Measurements from ENCODE around the gene LSM14B.
"Not testable (repeated sequence)": the region's sequence is repeated elsewhere in the genome, so short reads cannot be mapped to it uniquely, and the experiment has no call there.

LSM14B gene

DNA sequence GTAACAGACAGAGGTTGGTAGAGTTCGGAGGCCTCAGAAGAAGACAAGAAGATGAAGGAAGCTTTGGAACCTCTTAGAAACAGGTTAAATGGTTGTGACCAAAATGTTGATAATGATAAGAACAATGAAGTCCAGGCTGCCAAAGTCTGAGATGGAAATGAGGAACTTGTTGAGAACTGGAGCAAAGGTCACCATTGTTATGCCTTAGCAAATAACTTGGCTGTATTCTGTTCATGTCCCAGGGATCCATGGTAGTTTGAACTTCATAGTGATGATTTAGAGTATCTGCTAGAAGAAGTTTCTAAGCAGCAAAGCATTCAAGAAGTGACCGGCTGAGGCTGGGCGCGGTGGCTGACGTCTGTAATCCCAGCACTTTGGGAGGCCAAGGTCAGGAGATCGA lies 11.1 kb upstream of the LSM14B start:
- no peak overlapping the region for H3K27ac ChIP-seq (ENCODE audit: low read depth in 2 of 2, low read length in 2 of 2)
- no peak overlapping the region for H3K4me3 ChIP-seq (ENCODE audit: low read length in 2 of 2)
- H3K4me1 ChIP-seq (ENCODE audit: control insufficient read depth in 2 of 2, insufficient read depth in 2 of 2, low read length in 2 of 2), result no peaks in the 10 kb centered on the region
- H3K9ac ChIP-seq (ENCODE audit: low read depth in 1 of 2, low read length in 2 of 2), result no peak overlapping the region
- H3K9me3 ChIP-seq (ENCODE audit: control insufficient read depth in 2 of 2, low read length in 2 of 2), result peaks cover 21% of the 10 kb centered on the region in 2 donors
- H3K27me3 ChIP-seq (ENCODE audit: control insufficient read depth in 2 of 2, insufficient read depth in 2 of 2, low read length in 2 of 2), result no peaks in the 10 kb centered on the region
- no peaks in the 10 kb centered on the region for H3K36me3 ChIP-seq (ENCODE audit: control insufficient read depth in 2 of 2, insufficient read depth in 2 of 2, low read length in 2 of 2)

DNA sequence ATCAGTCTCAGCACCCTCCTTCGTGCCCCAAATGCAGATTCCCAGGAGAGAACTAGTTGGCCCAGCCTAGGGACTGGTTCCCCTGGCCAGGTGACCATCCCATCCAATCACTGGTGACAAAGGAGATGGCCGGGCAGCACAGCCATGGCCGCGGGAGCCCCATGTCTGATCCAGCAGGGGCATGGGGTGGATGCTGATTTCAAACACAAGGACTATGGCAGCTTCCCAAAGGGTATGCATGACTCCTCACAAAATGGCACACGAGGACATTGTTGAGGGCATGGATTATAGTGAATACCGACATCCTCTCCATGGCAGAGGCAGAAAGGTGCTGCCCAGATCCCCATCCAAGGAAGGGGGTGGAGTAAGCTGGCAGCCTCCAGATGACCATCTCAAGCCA lies 9.9 kb upstream of the LSM14B start:
- peaks cover 18 to 19% of the 10 kb centered on the region in 2 donors for H3K9me3 ChIP-seq (ENCODE audit: control insufficient read depth in 2 of 2, low read length in 2 of 2)
- H3K4me1 ChIP-seq (ENCODE audit: control insufficient read depth in 2 of 2, insufficient read depth in 2 of 2, low read length in 2 of 2), result no peaks in the 10 kb centered on the region
- no peak overlapping the region for H3K9ac ChIP-seq (ENCODE audit: low read depth in 1 of 2, low read length in 2 of 2)

DNA sequence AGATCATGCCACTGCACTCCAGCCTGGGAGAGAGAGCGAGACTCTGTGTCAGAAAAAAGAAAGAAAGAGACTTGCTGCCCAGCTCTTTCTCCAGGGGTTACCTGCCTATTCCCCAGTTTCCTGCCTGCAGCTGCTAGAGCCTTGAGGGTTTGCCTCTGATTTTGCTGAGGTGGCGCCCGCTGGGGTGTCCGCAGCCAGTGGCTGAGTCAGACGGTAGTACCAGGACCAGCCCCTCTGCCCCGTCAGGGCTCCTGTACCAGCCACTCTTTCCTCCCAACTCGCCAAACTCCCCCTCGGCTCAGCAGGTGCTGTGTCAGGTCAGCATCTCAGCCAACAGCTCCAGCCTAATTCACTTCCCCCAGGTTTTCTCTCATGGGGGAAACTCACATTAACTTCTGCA lies 7.4 kb upstream of the LSM14B start:
- peaks cover 8 to 12% of the 10 kb centered on the region in 2 donors for H3K9me3 ChIP-seq (ENCODE audit: control insufficient read depth in 2 of 2, low read length in 2 of 2)
- no peaks in the 10 kb centered on the region for H3K36me3 ChIP-seq (ENCODE audit: control insufficient read depth in 2 of 2, insufficient read depth in 2 of 2, low read length in 2 of 2)
- peaks cover 0 to 3% of the 10 kb centered on the region in 2 donors for H3K27me3 ChIP-seq (ENCODE audit: control insufficient read depth in 2 of 2, insufficient read depth in 2 of 2, low read length in 2 of 2)
- no peak overlapping the region for H3K27ac ChIP-seq (ENCODE audit: low read depth in 2 of 2, low read length in 2 of 2)
- H3K9ac ChIP-seq (ENCODE audit: low read depth in 1 of 2, low read length in 2 of 2), result no peak overlapping the region
- H3K4me1 ChIP-seq (ENCODE audit: control insufficient read depth in 2 of 2, insufficient read depth in 2 of 2, low read length in 2 of 2), result peaks cover 0 to 7% of the 10 kb centered on the region in 2 donors
- H3K4me3 ChIP-seq (ENCODE audit: low read length in 2 of 2), result no peak overlapping the region

More for the DNA sequence above, 9.9 kb upstream of the LSM14B start:
- H3K36me3 ChIP-seq (ENCODE audit: control insufficient read depth in 2 of 2, insufficient read depth in 2 of 2, low read length in 2 of 2), result no peaks in the 10 kb centered on the region
- no peak overlapping the region for H3K27ac ChIP-seq (ENCODE audit: low read depth in 2 of 2, low read length in 2 of 2)
- no peak overlapping the region for H3K4me3 ChIP-seq (ENCODE audit: low read length in 2 of 2)
- H3K27me3 ChIP-seq (ENCODE audit: control insufficient read depth in 2 of 2, insufficient read depth in 2 of 2, low read length in 2 of 2), result peaks cover 0 to 3% of the 10 kb centered on the region in 2 donors

DNA sequence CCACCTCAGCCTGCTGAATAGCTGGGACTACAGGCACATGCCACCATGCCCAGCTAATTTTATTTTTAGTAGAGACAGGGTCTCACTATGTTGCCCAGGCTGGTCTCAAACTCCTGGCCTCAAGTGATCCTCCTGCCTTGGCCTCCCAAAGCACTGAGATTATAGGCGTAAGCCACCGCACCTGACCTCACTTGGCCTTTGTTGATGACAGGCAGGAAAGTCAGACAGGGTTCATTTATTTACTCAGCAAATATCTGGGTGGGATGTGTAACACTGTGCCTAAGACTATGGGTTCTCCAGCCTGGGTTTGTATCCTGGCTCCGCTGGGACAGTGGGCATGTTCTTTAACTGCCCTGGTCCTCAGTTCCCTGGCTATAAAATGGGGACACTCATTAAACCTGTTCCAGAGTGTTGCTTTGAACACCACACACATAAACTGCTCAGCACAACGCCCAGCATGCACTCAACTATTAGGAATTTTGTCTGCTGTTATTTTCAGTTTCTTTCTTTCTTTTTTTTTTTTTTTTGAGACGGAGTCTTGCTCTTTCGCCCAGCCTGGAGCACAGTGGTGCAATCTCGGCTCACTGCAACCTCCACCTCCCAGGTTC lies 6.4 kb upstream of the LSM14B start:
- H3K9me3 ChIP-seq (ENCODE audit: control insufficient read depth in 2 of 2, low read length in 2 of 2); H3K27me3 ChIP-seq (ENCODE audit: control insufficient read depth in 2 of 2, insufficient read depth in 2 of 2, low read length in 2 of 2): not testable (repeated sequence)

DNA sequence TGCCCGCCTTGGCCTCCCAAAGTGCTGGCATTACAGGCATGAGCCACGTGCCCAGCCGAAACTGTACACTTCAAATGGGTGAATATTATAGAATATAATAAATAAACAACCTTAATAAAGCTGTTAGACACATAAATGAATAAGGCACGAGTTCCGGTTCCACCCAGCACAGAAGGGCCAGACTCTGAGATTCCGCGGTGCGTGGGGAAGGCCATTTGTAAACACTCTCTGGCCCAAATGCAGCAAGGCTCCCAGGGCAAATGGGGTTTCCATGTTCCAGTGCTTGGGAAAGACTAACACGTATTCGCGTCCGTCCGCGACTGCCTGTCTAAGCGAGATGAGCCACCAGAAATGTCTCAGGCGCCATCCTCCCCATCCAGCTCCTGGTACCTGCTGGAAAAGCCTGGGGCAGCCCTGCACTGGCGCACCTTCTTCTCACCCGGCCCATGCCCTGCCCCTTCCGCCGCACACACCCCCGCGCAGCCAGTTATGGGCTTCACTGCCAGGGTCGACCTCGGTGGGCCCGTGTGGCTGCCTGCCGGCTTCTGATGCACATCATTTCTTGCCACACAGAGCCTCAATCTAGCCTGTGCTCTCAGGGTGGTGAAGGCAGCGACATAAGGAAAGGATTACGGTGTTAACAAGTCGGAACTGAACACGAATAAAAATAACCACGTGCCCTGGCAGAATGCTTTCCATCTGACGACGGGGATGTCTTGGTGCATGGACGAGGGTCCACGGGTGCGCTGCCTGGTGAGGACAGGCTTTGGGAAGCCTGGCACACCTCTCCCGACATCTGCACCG lies 5.5 kb upstream of the LSM14B start:
- H3K9me3 ChIP-seq (ENCODE audit: control insufficient read depth in 2 of 2, low read length in 2 of 2), result peaks cover 6 to 7% of the 10 kb centered on the region in 2 donors
- H3K27ac ChIP-seq (ENCODE audit: low read depth in 2 of 2, low read length in 2 of 2), result no peak overlapping the region
- H3K36me3 ChIP-seq (ENCODE audit: control insufficient read depth in 2 of 2, insufficient read depth in 2 of 2, low read length in 2 of 2), result no peaks in the 10 kb centered on the region
- H3K4me1 ChIP-seq (ENCODE audit: control insufficient read depth in 2 of 2, insufficient read depth in 2 of 2, low read length in 2 of 2), result peaks cover 12% of the 10 kb centered on the region in 2 donors
- H3K4me3 ChIP-seq (ENCODE audit: low read length in 2 of 2), result no peak overlapping the region
- H3K27me3 ChIP-seq (ENCODE audit: control insufficient read depth in 2 of 2, insufficient read depth in 2 of 2, low read length in 2 of 2), result peaks cover 0 to 3% of the 10 kb centered on the region in 2 donors
- no peak overlapping the region for H3K9ac ChIP-seq (ENCODE audit: low read depth in 1 of 2, low read length in 2 of 2)

More for the DNA sequence above, 6.4 kb upstream of the LSM14B start:
- H3K9ac ChIP-seq (ENCODE audit: low read depth in 1 of 2, low read length in 2 of 2); H3K27ac ChIP-seq (ENCODE audit: low read depth in 2 of 2, low read length in 2 of 2); H3K36me3 ChIP-seq (ENCODE audit: control insufficient read depth in 2 of 2, insufficient read depth in 2 of 2, low read length in 2 of 2); H3K4me3 ChIP-seq (ENCODE audit: low read length in 2 of 2): not testable (repeated sequence)
- peaks cover 8 to 12% of the 10 kb centered on the region in 2 donors for H3K4me1 ChIP-seq (ENCODE audit: control insufficient read depth in 2 of 2, insufficient read depth in 2 of 2, low read length in 2 of 2)

DNA sequence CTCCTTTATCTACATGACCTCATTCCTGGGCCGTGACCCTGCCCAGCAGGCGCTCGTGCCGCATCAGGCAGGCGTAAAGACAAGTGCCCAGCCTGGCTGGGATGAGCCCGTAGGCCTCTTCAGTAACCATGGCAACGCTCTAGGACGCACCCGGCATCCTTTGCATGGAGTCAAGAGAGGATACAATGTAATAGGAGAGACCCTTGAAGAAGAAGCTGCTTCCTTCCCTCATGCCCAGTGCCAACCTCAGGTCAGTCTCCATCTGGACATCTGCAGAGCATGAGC lies 5.0 kb upstream of the LSM14B start:
- peaks cover 0 to 3% of the 10 kb centered on the region in 2 donors for H3K27me3 ChIP-seq (ENCODE audit: control insufficient read depth in 2 of 2, insufficient read depth in 2 of 2, low read length in 2 of 2)
- no peak overlapping the region for H3K4me3 ChIP-seq (ENCODE audit: low read length in 2 of 2)
- H3K9me3 ChIP-seq (ENCODE audit: control insufficient read depth in 2 of 2, low read length in 2 of 2), result peaks cover 3 to 5% of the 10 kb centered on the region in 2 donors
- H3K9ac ChIP-seq (ENCODE audit: low read depth in 1 of 2, low read length in 2 of 2), result no peak overlapping the region
- H3K4me1 ChIP-seq (ENCODE audit: control insufficient read depth in 2 of 2, insufficient read depth in 2 of 2, low read length in 2 of 2), result peaks cover 12% of the 10 kb centered on the region in 2 donors
- no peak overlapping the region for H3K27ac ChIP-seq (ENCODE audit: low read depth in 2 of 2, low read length in 2 of 2)
- no peaks in the 10 kb centered on the region for H3K36me3 ChIP-seq (ENCODE audit: control insufficient read depth in 2 of 2, insufficient read depth in 2 of 2, low read length in 2 of 2)

DNA sequence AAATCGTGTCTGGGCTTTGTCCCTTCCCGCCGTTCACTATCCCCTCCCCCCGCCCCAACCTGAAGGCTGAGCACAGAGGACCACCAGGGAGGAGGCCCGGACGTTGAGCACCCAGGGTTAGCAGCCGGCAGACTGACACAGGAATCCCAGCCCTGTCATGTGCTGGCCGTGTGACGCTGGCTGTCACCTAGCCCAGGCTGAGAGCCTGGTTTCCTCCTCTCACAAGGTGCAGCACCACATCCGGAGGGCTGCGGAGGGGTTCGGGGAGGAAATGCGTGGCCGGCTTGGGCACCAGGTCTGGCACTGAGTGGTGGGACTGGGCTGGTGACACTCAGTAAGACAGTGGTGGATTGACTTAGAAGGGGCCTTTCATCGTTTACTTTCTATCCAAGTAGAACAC lies 4.6 kb upstream of the LSM14B start:
- H3K27ac ChIP-seq (ENCODE audit: low read depth in 2 of 2, low read length in 2 of 2), result no peak overlapping the region
- peaks cover 0 to 3% of the 10 kb centered on the region in 2 donors for H3K27me3 ChIP-seq (ENCODE audit: control insufficient read depth in 2 of 2, insufficient read depth in 2 of 2, low read length in 2 of 2)
- H3K4me1 ChIP-seq (ENCODE audit: control insufficient read depth in 2 of 2, insufficient read depth in 2 of 2, low read length in 2 of 2), result peaks cover 12% of the 10 kb centered on the region in 2 donors
- H3K4me3 ChIP-seq (ENCODE audit: low read length in 2 of 2), result no peak overlapping the region
- no peak overlapping the region for H3K9ac ChIP-seq (ENCODE audit: low read depth in 1 of 2, low read length in 2 of 2)
- H3K9me3 ChIP-seq (ENCODE audit: control insufficient read depth in 2 of 2, low read length in 2 of 2), result peaks cover 0 to 2% of the 10 kb centered on the region in 2 donors
- H3K36me3 ChIP-seq (ENCODE audit: control insufficient read depth in 2 of 2, insufficient read depth in 2 of 2, low read length in 2 of 2), result no peaks in the 10 kb centered on the region

DNA sequence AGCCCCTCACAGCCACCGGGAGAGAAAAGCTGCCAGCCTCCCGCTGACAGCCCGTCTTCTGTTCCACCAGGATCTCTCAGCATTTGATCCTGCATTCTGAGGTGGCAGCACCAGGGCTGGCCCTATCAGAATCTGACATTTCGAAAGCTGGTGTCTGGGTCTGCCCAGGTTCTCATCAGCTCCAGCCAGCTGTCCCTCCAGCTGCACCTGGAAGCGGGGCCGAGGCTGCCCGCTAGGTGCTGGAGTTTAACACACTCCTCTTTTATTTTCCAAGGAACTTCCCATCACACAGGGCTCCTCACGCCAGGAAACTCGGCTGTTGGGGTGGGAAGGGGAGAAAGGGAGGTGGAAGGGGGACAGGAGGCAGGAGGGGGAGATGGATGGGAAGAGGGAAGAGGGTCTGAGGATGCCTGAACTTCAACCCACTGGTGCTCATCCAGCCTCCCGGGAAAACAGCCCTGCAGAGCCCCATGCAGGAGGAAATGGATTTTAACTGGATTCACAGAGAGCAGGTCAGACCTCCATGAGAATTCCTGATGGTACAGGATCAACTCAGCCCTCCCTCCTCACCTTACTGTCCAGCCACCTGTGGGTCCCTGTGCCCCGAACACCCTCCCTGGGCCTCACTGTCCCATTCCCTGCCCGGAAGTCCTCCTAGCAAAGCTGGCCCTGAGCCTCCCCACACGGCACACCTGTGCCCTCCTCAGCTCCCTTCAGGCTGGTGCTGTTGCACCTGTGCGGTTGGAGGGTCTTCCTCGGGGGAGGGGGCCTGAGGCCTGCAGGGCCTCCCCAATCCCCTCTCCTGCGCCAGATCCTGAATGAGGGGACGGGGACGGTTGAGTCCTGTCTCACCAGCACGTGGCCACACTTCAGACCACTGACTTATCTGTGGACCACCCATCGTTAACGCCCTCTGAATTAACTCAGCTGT lies 3.9 kb upstream of the LSM14B start:
- Histone ChIP-seq H3K4me3 (ENCODE audit: low read length in 2 of 2) (no peak overlapping the region), H3K9ac (ENCODE audit: low read depth in 1 of 2, low read length in 2 of 2) (no peak overlapping the region), H3K36me3 (ENCODE audit: control insufficient read depth in 2 of 2, insufficient read depth in 2 of 2, low read length in 2 of 2) (no peaks in the 10 kb centered on the region), H3K4me1 (ENCODE audit: control insufficient read depth in 2 of 2, insufficient read depth in 2 of 2, low read length in 2 of 2) (peaks cover 15% of the 10 kb centered on the region in 2 donors), H3K9me3 (ENCODE audit: control insufficient read depth in 2 of 2, low read length in 2 of 2) (no peaks in the 10 kb centered on the region), H3K27ac (ENCODE audit: low read depth in 2 of 2, low read length in 2 of 2) (no peak overlapping the region), H3K27me3 (ENCODE audit: control insufficient read depth in 2 of 2, insufficient read depth in 2 of 2, low read length in 2 of 2) (peaks cover 0 to 3% of the 10 kb centered on the region in 2 donors)

DNA sequence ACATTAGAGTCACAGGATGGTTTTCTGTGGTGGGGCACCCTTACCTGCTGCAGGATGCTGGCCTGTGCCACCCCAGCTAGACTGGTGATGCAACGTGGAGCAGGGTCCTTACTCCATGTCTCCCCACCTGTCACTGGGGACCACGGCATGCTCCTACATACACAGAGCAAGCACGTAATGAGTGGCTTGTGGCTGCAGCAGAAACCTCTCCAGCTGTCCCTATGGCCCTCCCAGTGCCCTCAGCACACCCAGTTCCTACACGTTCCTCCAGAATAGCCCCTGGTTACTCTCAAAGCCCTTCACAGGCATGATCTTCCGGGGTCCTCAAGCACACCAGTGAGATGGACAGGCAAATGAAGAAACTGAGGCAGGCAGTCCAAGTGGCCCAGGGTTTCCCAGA lies 3.2 kb upstream of the LSM14B start:
- Histone ChIP-seq H3K9me3 (ENCODE audit: control insufficient read depth in 2 of 2, low read length in 2 of 2) (no peaks in the 10 kb centered on the region), H3K9ac (ENCODE audit: low read depth in 1 of 2, low read length in 2 of 2) (no peak overlapping the region), H3K27ac (ENCODE audit: low read depth in 2 of 2, low read length in 2 of 2) (no peak overlapping the region), H3K36me3 (ENCODE audit: control insufficient read depth in 2 of 2, insufficient read depth in 2 of 2, low read length in 2 of 2) (no peaks in the 10 kb centered on the region), H3K27me3 (ENCODE audit: control insufficient read depth in 2 of 2, insufficient read depth in 2 of 2, low read length in 2 of 2) (peaks cover 0 to 3% of the 10 kb centered on the region in 2 donors), H3K4me1 (ENCODE audit: control insufficient read depth in 2 of 2, insufficient read depth in 2 of 2, low read length in 2 of 2) (peaks cover 18 to 22% of the 10 kb centered on the region in 2 donors), H3K4me3 (ENCODE audit: low read length in 2 of 2) (no peak overlapping the region)
